ENCODE measurements around the gene PRRC1. TPM values are rescaled to one million over a fixed set of nuclear protein-coding genes. Genes with fewer than 3 reads are reported as not detected.

The PRRC1 gene
- total RNA-seq, 1 experiment from 2014 or later, result 66.4 TPM

DNA sequence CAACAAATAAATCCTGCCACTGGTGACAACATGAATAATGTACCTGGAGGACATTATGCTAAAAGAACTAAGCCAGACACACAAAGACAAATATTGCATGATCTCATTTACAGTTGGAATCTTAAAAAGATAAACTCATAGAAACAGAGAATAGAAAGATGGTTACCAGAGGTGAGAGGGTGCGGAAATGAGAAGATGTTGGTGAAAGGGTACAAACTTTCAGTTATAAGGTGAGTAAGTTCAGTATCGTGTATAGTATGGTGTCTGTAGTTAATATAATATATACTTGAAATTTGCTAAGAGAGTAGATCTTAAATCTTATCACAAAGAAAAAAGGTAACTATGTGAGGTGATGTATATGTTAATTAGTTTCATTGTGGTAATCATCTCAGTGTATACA is 63.3 kb downstream of the PRRC1 start:
- DNase-seq (ENCODE audit: low spot score), result no peak

DNA sequence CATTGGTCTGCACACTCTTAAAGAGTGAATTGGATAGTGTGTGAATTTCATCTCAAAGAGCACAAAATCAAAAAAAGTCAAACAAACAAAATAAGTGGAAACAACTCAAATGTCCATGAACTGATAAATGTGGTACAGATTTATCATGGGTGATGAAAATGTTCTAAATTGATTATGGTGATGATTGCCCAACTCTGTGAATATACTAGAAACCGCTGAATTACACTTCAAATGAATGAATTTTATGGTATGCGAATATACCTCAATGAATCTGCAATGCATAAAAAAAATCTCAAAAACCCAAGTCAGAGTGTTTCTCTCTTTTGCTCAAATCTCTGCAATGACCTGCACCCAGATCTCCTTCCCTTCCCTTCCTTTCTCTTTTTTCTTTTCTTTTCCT is 64.0 kb downstream of the PRRC1 start:
- DNase-seq (ENCODE audit: low spot score), result no peak

DNA sequence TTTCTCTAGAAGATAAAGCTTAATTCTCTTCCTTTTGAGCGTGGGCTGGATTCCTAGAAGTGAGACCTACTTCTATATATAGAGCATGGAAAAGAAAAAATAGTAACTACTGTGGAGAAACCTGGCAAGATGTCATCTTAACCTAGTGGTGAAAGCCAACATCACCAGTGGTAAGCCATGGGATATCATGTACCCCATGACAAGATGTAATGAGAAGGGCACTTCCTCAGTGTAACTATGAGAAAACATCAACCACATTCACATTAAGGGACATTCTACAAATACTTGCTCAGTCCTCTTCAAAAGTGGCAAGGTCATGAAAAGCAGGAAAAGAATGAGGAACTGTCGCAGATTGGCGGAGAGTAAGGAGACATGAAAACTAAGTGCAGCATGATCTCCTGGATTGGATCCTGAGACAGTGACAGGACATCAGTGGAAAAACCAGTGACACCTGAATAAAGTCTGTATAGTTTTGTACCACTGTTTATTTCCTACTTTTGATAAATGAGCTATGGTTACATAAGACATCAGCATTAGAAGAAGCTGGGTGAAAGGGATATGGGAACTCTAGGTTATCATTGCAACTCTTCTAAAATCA is 65.4 kb downstream of the PRRC1 start:
- DNase-seq (ENCODE audit: low spot score), result no peak

DNA sequence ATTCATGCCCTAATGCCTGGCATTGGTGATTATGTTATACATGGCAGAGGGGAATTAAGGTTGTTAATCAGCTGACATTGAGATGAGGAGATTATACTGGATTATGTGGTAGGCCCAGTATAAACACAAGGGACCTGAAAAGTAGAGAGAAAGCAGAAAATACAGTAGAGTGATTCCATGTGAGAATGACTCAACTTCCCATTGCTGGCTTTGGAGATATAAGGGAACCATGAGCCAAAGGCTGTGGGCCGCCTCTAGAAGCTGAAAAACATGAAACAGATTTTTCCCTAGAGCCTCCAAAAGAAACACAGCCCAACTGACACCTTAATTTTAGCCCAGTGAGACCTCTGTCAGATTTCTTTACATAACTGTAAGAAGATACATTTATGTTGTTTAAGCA is 66.4 kb downstream of the PRRC1 start:
- no peak for DNase-seq (ENCODE audit: low spot score)

DNA sequence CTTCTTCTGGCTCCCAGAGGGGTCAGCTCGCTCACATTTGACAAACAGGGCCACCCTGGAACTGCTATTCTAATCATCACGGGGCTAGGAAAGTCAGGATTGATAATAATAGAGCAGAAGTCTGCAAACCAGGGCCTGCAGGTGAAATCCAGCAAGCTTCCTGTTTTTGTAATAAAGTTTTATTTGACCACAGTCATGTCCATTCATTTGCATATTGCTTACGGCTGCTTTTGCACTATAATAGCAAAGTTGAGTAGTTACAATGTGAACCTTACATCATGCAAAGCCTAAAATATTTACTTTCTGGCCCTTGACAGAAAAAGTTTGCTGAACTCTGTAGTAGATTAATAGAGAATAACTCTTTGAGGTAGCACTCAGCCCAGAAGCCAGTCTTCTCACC is 68.2 kb downstream of the PRRC1 start:
- no peak for DNase-seq (ENCODE audit: low spot score)

DNA sequence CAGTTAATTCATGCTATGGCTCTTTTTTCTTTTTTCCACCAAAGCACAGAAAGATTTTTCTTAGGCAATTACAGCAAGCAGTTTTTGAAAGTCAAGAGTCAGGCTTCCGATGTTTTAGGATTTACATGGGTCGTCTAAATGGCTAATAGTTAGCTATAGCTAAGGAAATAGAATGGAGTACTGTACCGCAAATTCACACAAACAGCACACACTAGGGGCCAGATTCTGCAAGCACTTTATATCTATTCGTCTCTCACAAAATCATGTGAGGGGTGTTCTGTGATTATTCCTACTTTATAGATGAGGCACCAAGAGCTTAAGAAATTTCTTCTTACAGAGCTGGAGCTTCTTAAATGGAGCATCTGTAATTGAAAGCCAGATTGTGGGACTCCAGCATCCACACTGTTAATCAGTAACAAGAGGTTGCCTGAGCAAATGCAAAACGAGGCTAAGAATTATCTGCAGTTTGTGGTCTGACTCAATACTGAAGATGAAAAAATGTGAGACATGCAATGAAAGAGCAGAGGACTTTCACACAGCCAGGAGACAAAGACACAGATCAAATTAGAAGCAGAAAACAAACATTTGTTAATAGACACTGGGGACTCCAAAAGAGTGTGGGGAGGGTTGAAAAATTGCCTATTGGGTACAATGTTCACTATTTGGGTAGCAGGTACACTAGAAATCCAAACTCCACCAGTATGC is 68.8 kb downstream of the PRRC1 start:
- DNase-seq (ENCODE audit: low spot score), result no peak

DNA sequence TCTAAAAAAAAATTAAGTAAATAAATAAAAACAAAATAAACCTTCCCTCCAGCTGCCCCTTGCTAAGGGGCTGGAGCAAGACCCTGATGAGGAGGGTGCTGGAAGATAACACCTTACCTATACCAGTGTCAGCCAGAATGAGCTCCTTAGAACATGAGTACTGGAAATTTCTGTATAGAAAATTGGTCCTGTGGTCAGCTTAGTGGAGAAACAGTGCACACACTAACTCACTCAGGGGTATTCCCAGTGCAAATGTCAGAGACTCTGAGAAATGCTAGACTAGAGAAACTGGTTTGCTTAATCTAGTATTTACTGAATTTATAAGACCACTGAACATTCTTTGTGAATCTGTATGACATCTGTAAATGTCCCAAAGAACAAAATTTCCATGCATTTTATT is 69.4 kb downstream of the PRRC1 start:
- DNase-seq (ENCODE audit: low spot score), result no peak

DNA sequence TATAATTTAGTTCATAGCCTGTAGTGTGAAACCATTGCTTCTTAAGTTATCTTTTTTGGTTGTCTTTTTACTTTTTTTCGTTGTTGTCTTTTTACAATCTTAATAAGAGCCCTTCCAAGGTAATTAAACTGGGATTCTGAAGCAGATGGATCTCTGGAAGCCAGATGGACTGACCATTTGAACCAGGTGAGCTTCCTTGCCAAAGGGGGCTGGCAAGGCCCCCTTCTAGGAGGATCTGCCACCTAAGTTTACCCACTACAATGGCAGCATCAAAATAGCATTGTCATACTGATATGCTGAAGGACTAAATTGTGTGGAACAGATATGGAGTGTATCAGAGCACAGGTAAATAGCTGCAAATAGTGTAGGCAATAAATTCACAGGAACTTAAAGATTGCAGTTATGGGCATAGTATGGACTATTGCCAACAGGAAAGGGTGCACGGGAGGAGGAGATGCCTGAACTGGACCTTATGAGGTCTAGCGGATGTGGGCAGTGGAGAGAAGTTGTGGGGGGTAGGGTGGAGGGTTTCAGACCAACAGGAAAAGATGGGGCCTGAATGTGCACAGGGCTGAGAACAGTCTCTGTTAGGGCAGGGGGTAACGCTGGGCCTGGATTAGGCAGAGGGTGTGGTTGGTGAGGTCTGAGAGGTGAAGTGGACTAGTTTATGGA is 69.9 kb downstream of the PRRC1 start:
- DNase-seq (ENCODE audit: low spot score), result no peak

DNA sequence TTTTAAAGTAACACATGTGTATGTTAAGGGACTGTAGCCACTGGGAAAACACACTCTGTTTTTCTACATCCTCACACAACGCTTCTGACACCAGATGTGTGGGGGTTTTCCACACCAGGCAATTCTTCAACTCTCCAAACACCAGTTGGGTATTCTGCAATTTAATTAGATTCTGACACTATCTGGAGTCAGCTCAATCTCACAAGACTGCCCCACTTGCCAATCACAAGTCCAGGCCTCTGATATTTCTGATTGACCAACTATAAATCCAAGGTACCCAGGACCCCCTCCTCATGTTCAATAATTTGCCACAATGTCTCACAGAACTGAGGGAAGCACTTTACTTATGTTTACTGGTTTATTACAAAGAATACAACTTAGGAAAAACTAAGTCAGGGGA is 70.9 kb downstream of the PRRC1 start:
- no peak for DNase-seq (ENCODE audit: low spot score)

DNA sequence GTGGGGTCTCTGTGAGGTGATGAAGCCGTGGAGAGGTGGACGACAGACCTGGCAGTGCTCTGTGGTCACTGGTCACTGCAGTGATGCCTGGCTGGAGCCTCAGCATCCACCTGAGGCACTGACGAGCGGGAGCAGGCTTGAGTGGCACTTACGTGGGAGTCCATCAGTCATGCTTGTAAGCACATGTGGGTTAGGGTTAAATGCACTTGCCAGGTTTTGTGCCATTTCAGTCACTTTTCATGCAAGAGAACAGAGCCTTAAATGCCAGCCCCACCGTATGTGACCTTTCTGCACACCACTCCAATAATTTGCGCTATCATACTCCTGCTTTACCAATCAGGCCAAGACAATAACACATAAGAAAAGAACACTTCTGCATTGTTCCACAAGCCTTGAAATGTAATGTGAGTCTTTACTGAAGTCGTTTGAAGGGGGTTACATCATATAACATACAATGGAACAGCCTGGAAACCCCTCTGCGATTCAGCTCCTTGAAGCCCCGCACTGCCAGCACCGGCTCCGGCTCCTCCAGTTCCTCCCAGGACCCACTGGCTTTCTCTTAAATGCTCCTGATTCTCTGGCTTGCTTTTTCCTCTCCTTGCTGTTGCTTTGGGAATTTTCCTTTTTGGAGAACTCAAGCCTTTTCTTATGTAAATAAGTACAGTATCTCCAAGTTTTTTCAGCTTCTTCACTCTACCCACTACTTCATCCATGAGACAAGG is 72.0 kb downstream of the PRRC1 start:
- DNase-seq (ENCODE audit: low spot score), result no peak

DNA sequence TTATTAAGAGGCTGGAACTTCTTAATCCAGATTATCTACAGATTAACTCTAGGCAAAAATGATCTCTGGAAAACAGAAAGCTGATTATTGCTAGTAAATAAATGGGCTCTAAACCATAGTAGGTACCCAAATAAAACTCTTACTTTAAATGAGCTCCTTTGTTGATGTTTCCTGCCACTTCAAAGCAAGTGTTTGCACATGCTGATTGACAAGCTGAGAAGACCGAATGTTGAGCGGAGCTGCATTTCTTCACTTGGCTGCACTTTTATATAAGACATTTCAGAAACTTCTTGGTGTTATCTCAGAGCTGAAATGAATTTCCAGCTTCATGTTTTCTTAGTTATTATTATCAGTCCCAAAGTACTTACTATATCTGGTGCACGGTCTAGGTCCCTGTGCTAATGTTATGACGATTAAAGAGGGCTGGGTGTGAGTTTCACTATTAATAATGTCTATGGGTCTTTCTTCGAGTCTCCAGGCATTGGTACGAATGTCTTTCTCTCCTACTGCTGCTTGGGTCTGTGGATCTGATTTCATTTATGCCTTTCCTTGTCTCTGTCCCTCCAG is 72.8 kb downstream of the PRRC1 start:
- no peak for DNase-seq (ENCODE audit: low spot score)

DNA sequence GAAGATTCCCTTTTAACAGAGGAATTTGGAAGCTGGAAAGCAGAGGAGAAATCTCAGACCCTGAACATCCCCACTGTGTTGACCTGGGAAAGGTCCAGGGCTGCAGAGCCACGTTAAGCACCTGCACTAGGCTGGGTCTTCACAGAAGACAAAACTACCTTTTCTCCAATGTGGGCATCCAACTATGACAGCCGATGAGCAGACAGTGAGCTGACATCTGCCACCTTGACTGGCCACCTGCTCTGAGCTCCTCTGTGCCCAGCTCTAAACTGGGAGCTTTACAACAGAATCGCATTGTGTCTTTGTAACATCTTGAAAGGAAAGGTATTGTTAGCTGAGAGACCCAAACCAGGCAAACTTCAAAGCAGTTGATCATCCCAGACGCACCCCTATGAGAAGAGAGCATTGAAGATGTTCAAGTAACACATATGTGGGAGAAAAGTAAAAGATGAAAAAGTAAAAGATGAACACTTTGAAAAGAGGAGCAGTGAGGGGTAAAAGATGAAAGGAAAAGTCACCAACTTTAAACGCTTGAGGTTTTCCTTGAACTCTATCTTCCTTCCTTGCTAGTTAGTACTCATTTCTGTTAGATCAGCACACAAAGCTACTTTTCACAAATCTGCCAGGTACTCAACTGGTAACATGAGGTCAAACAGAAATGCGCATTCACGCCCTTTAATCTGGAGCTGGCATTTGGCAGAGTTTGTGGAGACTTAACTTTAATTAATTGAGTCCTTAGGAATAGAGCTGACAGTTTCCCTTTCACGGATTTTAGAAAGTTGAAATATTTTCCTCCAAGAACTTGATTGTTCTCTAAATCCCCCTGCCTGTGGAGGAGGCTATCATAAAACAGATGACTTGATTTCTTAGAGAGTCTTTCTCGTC is 78.3 kb downstream of the PRRC1 start:
- DNase-seq (ENCODE audit: low spot score), result no peak

DNA sequence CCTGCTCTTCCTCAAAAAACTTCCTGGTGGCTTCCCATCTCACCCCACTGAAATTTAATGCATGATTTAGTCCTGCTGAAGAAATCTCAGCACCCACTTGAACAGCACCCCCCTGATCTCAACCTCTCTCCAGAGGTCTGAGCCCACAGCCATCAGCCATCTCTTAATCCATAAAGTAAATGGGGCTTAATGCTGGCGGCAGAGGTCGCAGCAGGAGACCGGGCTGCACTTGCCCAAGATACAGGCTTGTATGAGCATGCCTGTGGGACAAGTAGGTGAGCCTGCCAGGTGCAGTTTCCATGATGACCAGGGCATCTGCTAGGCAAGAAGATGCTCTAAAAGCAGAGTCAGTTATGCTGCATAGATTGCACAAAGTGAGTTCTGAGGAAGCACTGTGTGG is 79.1 kb downstream of the PRRC1 start:
- no peak for DNase-seq (ENCODE audit: low spot score)

DNA sequence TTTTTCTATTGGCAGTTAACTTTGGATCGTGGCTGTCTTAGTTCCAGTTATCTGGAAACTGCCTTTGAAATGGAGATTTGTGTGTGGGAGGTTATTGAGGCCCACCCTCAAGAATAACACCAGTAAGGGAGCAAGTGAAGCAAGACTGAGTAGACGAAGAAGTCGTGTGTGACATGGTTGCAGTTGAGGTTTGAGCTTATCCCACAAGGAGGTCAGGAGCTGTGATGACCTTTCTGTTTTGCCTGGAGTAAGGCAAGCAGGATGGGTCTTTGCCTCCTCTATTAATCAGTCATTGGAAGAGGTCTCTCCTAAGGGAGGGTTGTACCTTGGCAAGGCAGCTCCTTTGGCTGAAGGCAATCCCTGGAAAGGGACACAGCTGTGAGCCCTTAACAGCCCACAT is 81.9 kb downstream of the PRRC1 start:
- no peak for DNase-seq (ENCODE audit: low spot score)

DNA sequence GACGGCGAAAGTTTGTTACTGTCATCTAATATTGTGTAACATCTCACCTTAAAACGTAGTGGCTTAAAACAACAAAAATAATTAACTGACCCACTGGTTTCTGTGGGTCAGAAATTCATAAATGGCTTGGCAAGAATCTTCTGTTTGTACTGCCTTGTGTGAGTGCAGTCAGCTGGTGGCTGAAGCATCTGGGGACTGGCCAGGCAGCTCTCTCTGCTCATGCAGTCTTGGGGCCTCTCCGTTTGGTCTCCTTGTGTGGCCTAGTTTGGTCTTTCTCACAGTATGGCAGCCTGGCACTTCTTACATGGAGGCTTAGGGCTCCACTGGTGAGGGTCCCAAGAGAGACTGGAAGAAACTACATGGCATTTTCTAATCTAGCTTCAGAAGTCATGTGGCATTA is 82.4 kb downstream of the PRRC1 start:
- no peak for DNase-seq (ENCODE audit: low spot score)

DNA sequence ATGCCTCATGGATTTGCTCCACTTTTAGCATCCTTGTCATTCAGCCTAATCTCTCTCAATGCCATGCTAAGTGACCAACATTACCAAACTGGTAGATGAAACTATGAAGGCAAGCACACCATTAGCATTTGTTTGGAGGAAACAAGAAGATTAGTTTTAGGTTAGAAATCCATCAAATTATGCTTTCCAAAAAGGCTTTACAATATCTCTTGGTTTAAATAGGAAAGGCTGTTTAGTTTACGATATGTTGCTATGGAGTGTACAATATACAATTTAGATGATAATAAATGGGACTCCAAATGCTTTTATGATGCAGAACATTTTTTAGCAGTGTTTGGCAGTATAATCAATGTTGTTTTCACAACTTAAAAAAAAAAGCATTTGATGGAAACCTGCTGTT is 83.7 kb downstream of the PRRC1 start:
- DNase-seq (ENCODE audit: low spot score), result no peak

DNA sequence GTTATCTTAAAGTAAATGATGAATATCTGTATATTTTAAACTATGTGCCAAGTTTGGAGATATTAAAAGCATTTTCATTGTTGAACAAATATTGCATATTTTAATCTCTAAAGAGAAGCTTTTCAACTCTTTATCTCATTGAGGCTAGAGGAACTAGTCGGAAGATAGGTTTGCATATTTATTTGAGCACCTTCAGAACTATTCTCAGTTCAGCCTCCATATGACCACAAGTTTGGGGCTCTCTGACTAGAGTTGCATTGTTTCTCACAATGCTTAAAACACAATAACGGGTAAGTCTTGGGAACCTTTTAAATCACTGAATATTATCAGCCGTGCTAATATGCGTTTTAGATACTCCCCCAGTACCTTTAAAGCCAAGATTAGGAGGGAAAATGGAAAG is 84.2 kb downstream of the PRRC1 start:
- DNase-seq (ENCODE audit: low spot score), result no peak

DNA sequence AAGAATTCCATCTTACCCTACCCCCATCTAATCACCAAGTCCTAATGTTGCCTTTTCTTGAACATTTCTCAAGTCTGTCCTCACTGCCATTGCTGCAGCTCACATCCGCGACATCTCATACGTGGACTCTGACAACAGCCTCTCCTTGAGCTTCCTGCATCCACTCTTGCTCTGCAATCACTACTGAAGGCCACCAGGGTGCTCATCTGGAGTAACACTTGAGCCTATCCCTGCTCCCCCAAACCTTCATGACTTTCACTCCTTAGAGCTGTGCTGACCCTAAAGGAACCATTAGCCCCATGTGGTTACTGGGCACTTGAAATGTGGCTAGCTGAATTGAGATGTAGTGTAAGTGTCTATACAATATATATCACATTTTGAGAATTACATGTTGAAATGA is 85.0 kb downstream of the PRRC1 start:
- no peak for DNase-seq (ENCODE audit: low spot score)

DNA sequence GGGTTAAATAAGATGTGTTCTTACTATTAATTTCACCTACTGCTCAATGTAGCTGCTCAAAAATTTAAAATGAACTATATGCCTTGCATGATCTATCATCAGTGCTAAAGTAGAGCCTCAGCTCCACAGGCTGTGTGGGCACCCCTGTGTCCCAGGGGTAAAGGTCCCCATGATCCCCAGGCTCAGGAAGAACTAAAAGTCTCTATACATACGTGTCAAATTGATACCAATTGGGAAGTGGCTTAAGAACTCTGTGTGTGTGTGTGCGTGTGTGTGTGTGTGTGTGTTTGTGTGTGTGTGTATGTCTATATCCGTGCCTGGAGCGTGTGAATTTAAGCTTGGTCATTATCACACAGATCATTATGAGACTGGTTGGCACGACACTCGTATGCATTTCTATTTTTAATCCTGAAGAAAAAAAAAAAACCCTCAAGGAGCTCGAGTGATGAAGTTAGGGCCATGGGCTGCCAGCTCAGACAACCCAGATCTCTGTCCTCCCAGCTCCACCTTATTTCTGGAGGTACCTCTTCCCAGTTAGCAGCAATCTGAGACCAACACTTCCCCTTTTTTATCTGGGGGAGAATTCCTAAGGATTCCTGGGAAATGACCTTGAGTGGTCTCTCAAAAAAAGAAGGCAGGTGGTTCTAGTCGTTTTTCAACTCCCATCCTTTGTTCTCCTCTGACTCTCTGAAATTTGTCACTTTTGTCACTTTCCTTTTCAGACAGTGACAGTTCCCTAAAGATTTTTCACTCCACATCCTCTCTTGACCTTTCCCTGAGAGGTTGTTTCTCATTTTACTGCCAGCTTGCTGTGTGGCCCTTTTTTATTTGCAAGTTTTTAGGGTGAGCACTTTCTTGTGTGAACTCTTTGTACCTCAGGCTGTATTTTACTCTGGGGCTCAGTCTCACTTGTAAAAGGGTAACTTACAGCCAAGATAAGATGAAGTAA is 85.7 kb downstream of the PRRC1 start:
- no peak for DNase-seq (ENCODE audit: low spot score)
